ENCODE results near the gene PROSER1. TPM values are rescaled to one million over a fixed set of nuclear protein-coding genes. Genes with fewer than 3 reads are reported as not detected.

Gene PROSER1
- total RNA-seq, 3 donors from 2014 or later (not counting 1 experiment from before 2014, with no cell fraction given), result 58.6 to 70.2 (median 61.7) TPM

- peaks cover 4% of the 10 kb centered on the region for H3K4me1 ChIP-seq (ENCODE audit: control insufficient read depth, insufficient read depth, low read length)
- peak overlapping the region; percentile 96 for H3K27ac Mint-ChIP-seq
- H3K36me3 ChIP-seq (ENCODE audit: control insufficient read depth, insufficient read depth, low read length), result peaks cover 4% of the 10 kb centered on the region
- H3K9me3 ChIP-seq (ENCODE audit: control insufficient read depth, insufficient read depth, low read length), result no peaks in the 10 kb centered on the region
- ATAC-seq (peak; percentile 30 to 53 (median 35)), DNase-seq (peak; percentile 52 to 76)
- H3K27me3 Mint-ChIP-seq (ENCODE audit: low read depth in 2 of 2), result no peaks in the 10 kb centered on the region
- H3K27me3 ChIP-seq (ENCODE audit: control insufficient read depth, insufficient read depth, low read length), result no peaks in the 10 kb centered on the region
- H3K27ac ChIP-seq (ENCODE audit: low read length), result peak overlapping the region; percentile 92
- peaks cover 7% of the 10 kb centered on the region for H3K36me3 Mint-ChIP-seq
- peak overlapping the region; percentile 60 for H3K4me3 ChIP-seq (ENCODE audit: low read length)
- no peak for TF ChIP-seq CTCF (IDR thresholded peaks at IDR 0.05)
- peak overlapping the region; percentile 93 for H3K4me3 Mint-ChIP-seq
- WGBS (ENCODE audit: insufficient coverage), result 0% methylated on average over 14 of the region's 15 CpGs
- peaks cover 59 to 72% of the 10 kb centered on the region in 2 donors for H3K4me1 Mint-ChIP-seq
- no peaks in the 10 kb centered on the region for H3K9me3 Mint-ChIP-seq
- intact Hi-C loops (cut with micrococcal nuclease), result loop anchor here (5.0 to 10.0 kb wide), 3 partner anchors 616 to 1629 kb away; partner anchors contain the start of genes COG6, FOXO1 and UFM1
Observed at GRCh38 chr13:39038569-39039030, 711 bp upstream of the PROSER1 start.

GRCh38 chr13:39037410-39037879 lies 444 bp downstream of the PROSER1 start:
- peaks cover 4% of the 10 kb centered on the region for H3K4me1 ChIP-seq (ENCODE audit: control insufficient read depth, insufficient read depth, low read length)
- H3K4me3 Mint-ChIP-seq, result peak overlapping the region; percentile 93
- no peak for DNase-seq

GRCh38 chr13:39036212-39036611 lies 1.7 kb downstream of the PROSER1 start:
- Histone ChIP-seq H3K4me3 (ENCODE audit: low read length) (peak overlapping the region; percentile 60), H3K27me3 (ENCODE audit: control insufficient read depth, insufficient read depth, low read length) (no peaks in the 10 kb centered on the region), H3K27ac (ENCODE audit: low read length) (no peak overlapping the region), H3K4me1 (ENCODE audit: control insufficient read depth, insufficient read depth, low read length) (peaks cover 4% of the 10 kb centered on the region), H3K9me3 (ENCODE audit: control insufficient read depth, insufficient read depth, low read length) (no peaks in the 10 kb centered on the region), H3K36me3 (ENCODE audit: control insufficient read depth, insufficient read depth, low read length) (no peaks in the 10 kb centered on the region)
- H3K27me3 Mint-ChIP-seq (ENCODE audit: low read depth in 2 of 2), result no peaks in the 10 kb centered on the region
- peak overlapping the region; percentile 96 for H3K27ac Mint-ChIP-seq
- no peak for ATAC-seq
- TF ChIP-seq CTCF (IDR thresholded peaks at IDR 0.05), result no peak
- H3K36me3 Mint-ChIP-seq, result peaks cover 7% of the 10 kb centered on the region
- peak overlapping the region; percentile 93 for H3K4me3 Mint-ChIP-seq
- DNase-seq, result peak in 1 of 2 donors; percentile 50
- intact Hi-C loops (cut with micrococcal nuclease), result loop anchor here (5.0 to 10.0 kb wide), 3 partner anchors 619 to 1631 kb away; partner anchors contain the start of genes COG6, FOXO1 and UFM1
- peaks cover 61 to 69% of the 10 kb centered on the region in 2 donors for H3K4me1 Mint-ChIP-seq
- WGBS (ENCODE audit: insufficient coverage), result 0% methylated on average over 9 of the region's 9 CpGs
- no peaks in the 10 kb centered on the region for H3K9me3 Mint-ChIP-seq

More at GRCh38 chr13:39037410-39037879, 444 bp downstream of the PROSER1 start:
- no peak for TF ChIP-seq CTCF (IDR thresholded peaks at IDR 0.05)
- under 1% methylated on average over 39 of the region's 39 CpGs for WGBS (ENCODE audit: insufficient coverage)
- Mint-ChIP-seq H3K27me3 (ENCODE audit: low read depth in 2 of 2) (no peaks in the 10 kb centered on the region), H3K4me1 (peaks cover 54 to 72% of the 10 kb centered on the region in 2 donors), H3K9me3 (no peaks in the 10 kb centered on the region), H3K36me3 (peaks cover 7% of the 10 kb centered on the region), H3K27ac (peak overlapping the region; percentile 96)
- no peaks in the 10 kb centered on the region for H3K27me3 ChIP-seq (ENCODE audit: control insufficient read depth, insufficient read depth, low read length)
- peak overlapping the region; percentile 60 for H3K4me3 ChIP-seq (ENCODE audit: low read length)
- ATAC-seq, result peak in 1 of 3 donors; percentile 1
- no peaks in the 10 kb centered on the region for H3K9me3 ChIP-seq (ENCODE audit: control insufficient read depth, insufficient read depth, low read length)
- no peaks in the 10 kb centered on the region for H3K36me3 ChIP-seq (ENCODE audit: control insufficient read depth, insufficient read depth, low read length)
- intact Hi-C loops (cut with micrococcal nuclease), result loop anchor here (5.0 to 10.0 kb wide), 3 partner anchors 617 to 1630 kb away; partner anchors contain the start of genes COG6, FOXO1 and UFM1
- peak overlapping the region; percentile 92 for H3K27ac ChIP-seq (ENCODE audit: low read length)

Measured in natural killer cell (primary cell).